Ascending aorta (tissue), 2 donors: ENCODE measurements around the gene HPS4. TPM values are rescaled to one million over a fixed set of nuclear protein-coding genes. Genes with fewer than 3 reads are reported as not detected.
"Not testable (repeated sequence)": the region's sequence is repeated elsewhere in the genome, so short reads cannot be mapped to it uniquely, and the experiment has no call there.

ENCODE experiments used
- DNase-seq, 2 donors: peaks; one replicate each; pipeline ENCODE4 v3.0.0-alpha.2; 2019; ENCODE audit warnings: low spot score in 2 of 2
- H3K27ac ChIP-seq, 2 donors: fragments of 200-600 bp; sonication (generic); one replicate each; pipeline ENCODE4 v1.5.1; 2016 to 2017; ENCODE audit warnings: mild to moderate bottlenecking in 1 of 2
- H3K27me3 ChIP-seq: fragments of 200-600 bp; sonication (generic); one replicate; pipeline ENCODE4 v1.5.1; 2017
- H3K36me3 ChIP-seq, 2 donors: fragments of 200-600 bp; sonication (generic); one replicate each; pipeline ENCODE4 v1.5.1; 2016
- H3K4me1 ChIP-seq, 2 donors: fragments of 200-600 bp; sonication (generic); one replicate each; pipeline ENCODE4 v1.5.1; 2016 to 2017; ENCODE audit warnings: mild to moderate bottlenecking in 1 of 2
- H3K4me3 ChIP-seq, 2 donors: fragments of 200-600 bp; sonication (generic); one replicate each; pipeline ENCODE4 v1.5.1; 2016 to 2017; ENCODE audit warnings: mild to moderate bottlenecking in 1 of 2
- H3K9me3 ChIP-seq, 2 donors: fragments of 200-600 bp; sonication (generic); one replicate each; pipeline ENCODE4 v1.5.1; 2016
- CTCF ChIP-seq, 3 experiments: fragments of 200-600 bp in 2 of 3; fragments of 450-650 bp in 1 of 3; sonication (generic) in 2 of 3; IDR thresholded peaks; one replicate each; pipeline ENCODE4 v1.5.1; 2016 to 2019; ENCODE audit warnings: antibody characterized with exemption in 3 of 3, mild to moderate bottlenecking in 1 of 3, moderate library complexity in 1 of 3
- intact Hi-C: fragments of 100-400 bp; cut with DNase I; formaldehyde crosslinking; loops from one replicate; pipeline ENCODE4 v1.15.1; 2023
- total RNA-seq: library from RNA; depleted of rRNA; stranded (reverse); fragments of >200 nt; gene quantifications from one replicate; pipeline ENCODE4 v1.1.0, GENCODE V29; 2016

The HPS4 gene
- total RNA-seq, 1 donor from 2014 or later = 39.3 TPM

GRCh38 chr22:26416256-26416655, 67.3 kb downstream of the HPS4 start:
- TF ChIP-seq CTCF (IDR thresholded peaks at IDR 0.05) = no peak
- Histone ChIP-seq H3K4me1 (no peaks in the 10 kb centered on the region), H3K4me3 (no peak overlapping the region), H3K9me3 (no peaks in the 10 kb centered on the region), H3K27me3 (no peaks in the 10 kb centered on the region), H3K27ac (no peak overlapping the region), H3K36me3 (no peaks in the 10 kb centered on the region)
- intact Hi-C loops = no loop called here
- DNase-seq = no peak

DNA sequence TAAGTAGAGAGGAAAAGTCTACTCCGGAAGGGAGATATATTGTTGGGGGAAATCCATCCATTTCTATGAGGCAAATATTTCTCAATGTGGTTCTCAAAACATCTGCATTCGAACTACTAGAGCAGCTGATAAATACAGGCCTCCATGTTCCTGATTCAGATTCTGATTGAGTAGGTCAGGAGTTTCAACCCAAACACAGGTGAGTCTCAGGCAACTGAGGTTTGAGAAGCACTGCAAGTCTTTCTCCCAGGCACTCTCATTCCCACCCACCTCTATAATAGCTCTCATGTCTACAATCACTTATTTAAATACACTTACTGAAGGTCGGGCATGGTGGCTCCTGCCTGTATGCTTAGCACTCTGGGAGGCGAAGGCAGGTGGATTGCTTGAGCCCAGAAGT, 69.2 kb downstream of the HPS4 start:
- TF ChIP-seq CTCF (IDR thresholded peaks at IDR 0.05) = no peak
- DNase-seq = no peak
- H3K4me3 ChIP-seq = no peak overlapping the region
- no peaks in the 10 kb centered on the region for H3K36me3 ChIP-seq
- H3K9me3 ChIP-seq = no peaks in the 10 kb centered on the region
- H3K27ac ChIP-seq = no peak overlapping the region
- H3K4me1 ChIP-seq = no peaks in the 10 kb centered on the region
- intact Hi-C loops = no loop called here
- H3K27me3 ChIP-seq = no peaks in the 10 kb centered on the region

DNA sequence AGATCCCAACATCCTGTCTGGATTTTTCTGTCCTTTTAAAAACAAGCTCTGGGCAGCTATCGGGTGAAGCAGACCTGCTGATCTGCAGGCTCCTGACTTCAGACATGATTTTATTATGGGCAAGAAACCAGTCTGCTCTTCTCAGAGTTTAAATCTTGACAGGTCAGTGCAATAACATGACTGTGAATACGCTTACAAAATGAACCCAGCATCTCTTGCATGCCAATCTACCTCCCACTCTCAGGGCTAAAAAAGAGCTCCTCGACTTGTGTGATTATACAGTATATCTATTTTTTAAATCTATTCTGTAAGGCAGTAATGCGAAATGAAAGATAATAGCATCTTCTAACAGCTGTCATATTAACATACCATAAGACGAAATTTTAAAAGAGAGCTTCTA, 73.2 kb downstream of the HPS4 start:
- Histone ChIP-seq H3K27me3 (no peaks in the 10 kb centered on the region), H3K4me3 (no peak overlapping the region), H3K9me3 (no peaks in the 10 kb centered on the region), H3K36me3 (no peaks in the 10 kb centered on the region), H3K4me1 (no peaks in the 10 kb centered on the region), H3K27ac (no peak overlapping the region)
- intact Hi-C loops = no loop called here
- no peak for DNase-seq
- no peak for TF ChIP-seq CTCF (IDR thresholded peaks at IDR 0.05)

DNA sequence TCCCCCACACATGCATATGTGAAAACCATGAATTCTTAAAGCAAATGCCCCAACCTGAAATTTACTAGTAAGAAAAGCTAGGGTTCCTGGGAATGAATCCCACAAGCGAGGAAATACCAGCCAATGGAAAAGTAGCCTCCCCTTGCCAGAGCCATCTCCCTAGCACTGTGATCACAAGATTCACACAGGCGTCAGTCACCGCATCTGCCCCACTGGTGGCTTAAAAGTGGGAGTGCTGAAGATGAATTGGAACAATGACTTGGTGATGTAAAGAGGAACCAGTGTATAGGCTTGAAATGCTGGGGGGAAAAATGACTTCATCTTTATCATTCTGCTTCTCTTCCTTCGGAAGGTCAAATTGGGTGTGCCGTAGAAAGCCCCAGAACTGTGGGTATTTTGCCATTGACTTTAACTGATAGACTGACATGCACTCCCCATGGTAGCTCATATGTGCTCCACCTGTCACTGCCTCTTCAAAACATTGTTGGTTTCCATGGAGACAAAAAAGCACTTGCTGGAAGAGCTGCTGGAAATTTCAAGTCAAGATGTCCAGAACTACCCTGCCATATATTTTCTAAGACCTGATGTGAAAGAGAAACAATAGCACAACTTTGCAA, 73.8 kb downstream of the HPS4 start:
- DNase-seq = no peak
- Histone ChIP-seq H3K9me3 (no peaks in the 10 kb centered on the region), H3K36me3 (no peaks in the 10 kb centered on the region), H3K27me3 (no peaks in the 10 kb centered on the region), H3K4me1 (no peaks in the 10 kb centered on the region), H3K27ac (no peak overlapping the region), H3K4me3 (no peak overlapping the region)
- TF ChIP-seq CTCF (IDR thresholded peaks at IDR 0.05) = no peak
- intact Hi-C loops = no loop called here

DNA sequence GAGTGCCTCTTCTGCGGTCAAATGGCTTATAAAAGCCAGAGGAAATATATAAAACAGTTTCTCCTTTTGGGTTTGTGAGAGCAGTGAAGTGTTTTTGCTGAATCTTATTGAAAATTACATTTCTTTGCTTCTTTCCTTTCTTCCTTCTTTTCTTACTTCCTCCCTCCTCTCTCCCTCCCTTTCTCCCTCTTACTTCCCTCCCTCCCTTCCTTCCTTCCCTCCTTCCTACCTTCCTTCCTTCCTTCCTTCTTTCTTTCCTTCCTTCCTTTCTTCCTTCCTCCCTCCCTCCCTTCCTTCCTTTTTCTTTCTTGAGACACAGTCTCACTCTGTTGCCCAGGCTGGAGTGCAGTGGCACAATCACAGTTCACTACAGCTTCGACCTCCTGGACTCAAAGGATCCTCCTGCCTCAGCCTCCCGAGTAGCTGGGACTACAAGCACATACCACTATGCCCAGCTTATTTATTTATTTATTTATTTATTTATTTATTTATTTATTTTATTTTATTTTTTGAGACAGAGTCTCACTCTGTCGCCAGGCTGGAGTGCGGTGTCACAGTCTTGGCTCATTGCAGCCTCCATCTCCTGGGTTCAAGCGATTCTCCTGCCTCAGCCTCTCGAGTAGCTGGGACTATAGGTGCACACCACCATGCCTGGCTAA, 74.9 kb downstream of the HPS4 start:
- H3K4me1 ChIP-seq, intact Hi-C loops, H3K9me3 ChIP-seq, H3K36me3 ChIP-seq, DNase-seq, H3K27ac ChIP-seq, H3K4me3 ChIP-seq, H3K27me3 ChIP-seq: not testable (repeated sequence)

DNA sequence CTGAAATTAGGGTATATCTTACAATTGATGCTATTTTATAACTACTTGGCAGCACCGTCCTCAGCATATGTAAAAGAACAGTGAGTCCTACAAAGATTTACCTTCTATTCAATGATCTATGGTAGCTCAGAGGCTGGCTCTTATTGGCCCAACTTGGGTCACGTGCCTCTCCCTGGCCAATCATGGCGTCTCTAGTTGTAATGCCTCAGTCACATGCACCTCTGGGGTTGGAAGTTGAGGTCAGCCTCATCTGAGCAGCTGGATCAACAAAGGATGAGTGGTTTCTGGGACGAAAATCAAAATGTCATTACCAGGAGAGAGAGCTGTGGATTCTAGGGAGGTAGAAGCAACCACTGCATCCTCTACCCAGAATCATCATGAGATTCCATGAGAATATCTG, 77.5 kb downstream of the HPS4 start:
- H3K4me1 ChIP-seq = no peaks in the 10 kb centered on the region
- H3K4me3 ChIP-seq = no peak overlapping the region
- no peaks in the 10 kb centered on the region for H3K27me3 ChIP-seq
- DNase-seq = no peak
- intact Hi-C loops = no loop called here
- H3K36me3 ChIP-seq = no peaks in the 10 kb centered on the region
- TF ChIP-seq CTCF (IDR thresholded peaks at IDR 0.05) = no peak
- no peak overlapping the region for H3K27ac ChIP-seq
- no peaks in the 10 kb centered on the region for H3K9me3 ChIP-seq
